Mucosa of stomach (tissue), 1 donor: ENCODE data around the gene ITGA8.
"Not testable (repeated sequence)": the region's sequence is repeated elsewhere in the genome, so short reads cannot be mapped to it uniquely, and the experiment has no call there.

Source experiments
- H3K27me3 ChIP-seq: one replicate; pipeline ENCODE4 v1.7.0; 2013; ENCODE audit warnings: mild to moderate bottlenecking, low read length; ENCODE audit not compliant: control insufficient read depth, insufficient read depth
- H3K36me3 ChIP-seq: one replicate; pipeline ENCODE4 v1.7.0; 2013; ENCODE audit warnings: low read length; ENCODE audit not compliant: control insufficient read depth, insufficient read depth
- H3K4me1 ChIP-seq: one replicate; pipeline ENCODE4 v1.7.0; 2013; ENCODE audit warnings: mild to moderate bottlenecking, low read length; ENCODE audit not compliant: control insufficient read depth, insufficient read depth
- H3K4me3 ChIP-seq: one replicate; pipeline ENCODE4 v1.7.0; 2013; ENCODE audit warnings: low read length
- H3K9ac ChIP-seq: one replicate; pipeline ENCODE4 v1.7.0; 2013; ENCODE audit warnings: mild to moderate bottlenecking, low read length, moderate library complexity
- H3K9me3 ChIP-seq: one replicate; pipeline ENCODE4 v1.7.0; 2013; ENCODE audit warnings: mild to moderate bottlenecking, low read length, moderate library complexity; ENCODE audit not compliant: control insufficient read depth
- donor health status: Pancreatic carcinoma.

ITGA8 gene

GRCh38 chr10:15719899-15720634 is at the start of gene ITGA8:
ITGA8 (minus strand) TSS chr10:15719922; CDS start chr10:15719771, 151 bp downstream.
- Histone ChIP-seq H3K4me1 (no peaks in the 10 kb centered on the region), H3K27me3 (peaks cover 21% of the 10 kb centered on the region), H3K36me3 (no peaks in the 10 kb centered on the region), H3K9ac (peak within 1 kb of the TSS; percentile 28), H3K4me3 (no peak within 1 kb of the TSS), H3K9me3 (no peaks in the 10 kb centered on the region)

DNA sequence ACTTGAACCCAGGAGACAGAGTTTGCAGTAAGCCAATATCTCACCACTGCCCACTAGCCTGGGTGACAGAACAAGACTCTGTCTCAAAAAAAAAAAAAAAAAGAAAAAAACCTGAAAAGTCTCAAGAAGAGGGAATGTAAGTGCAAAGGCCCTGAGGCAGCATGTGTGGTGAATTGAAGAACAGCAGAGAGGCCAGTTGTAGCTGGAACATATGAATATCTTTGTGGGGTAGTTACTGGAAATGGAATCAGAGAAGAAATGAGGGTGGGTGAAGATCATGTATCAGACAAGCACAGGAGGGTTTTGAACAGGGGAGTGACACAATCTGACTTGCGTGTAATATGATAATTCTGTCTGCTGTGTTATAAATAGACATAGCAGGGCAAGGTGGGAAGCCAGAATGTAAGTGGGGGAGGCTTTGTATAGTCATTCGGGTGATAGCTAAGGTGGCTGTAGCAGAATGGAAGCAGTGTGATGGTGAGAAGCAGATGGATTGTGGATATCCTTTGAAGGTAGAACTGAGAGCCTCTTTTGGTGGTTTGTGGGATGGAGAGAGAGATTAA is 45.3 kb upstream of the ITGA8 start:
- Histone ChIP-seq H3K27me3 (no peaks in the 10 kb centered on the region), H3K4me1 (no peaks in the 10 kb centered on the region), H3K9me3 (no peaks in the 10 kb centered on the region), H3K4me3 (no peak overlapping the region), H3K9ac (no peak overlapping the region), H3K36me3 (no peaks in the 10 kb centered on the region)

- Histone ChIP-seq H3K27me3 (no peaks in the 10 kb centered on the region), H3K9me3 (no peaks in the 10 kb centered on the region), H3K9ac (no peak overlapping the region), H3K36me3 (no peaks in the 10 kb centered on the region), H3K4me3 (no peak overlapping the region), H3K4me1 (no peaks in the 10 kb centered on the region)
Observed at GRCh38 chr10:15763006-15763405, 43.3 kb upstream of the ITGA8 start.

DNA sequence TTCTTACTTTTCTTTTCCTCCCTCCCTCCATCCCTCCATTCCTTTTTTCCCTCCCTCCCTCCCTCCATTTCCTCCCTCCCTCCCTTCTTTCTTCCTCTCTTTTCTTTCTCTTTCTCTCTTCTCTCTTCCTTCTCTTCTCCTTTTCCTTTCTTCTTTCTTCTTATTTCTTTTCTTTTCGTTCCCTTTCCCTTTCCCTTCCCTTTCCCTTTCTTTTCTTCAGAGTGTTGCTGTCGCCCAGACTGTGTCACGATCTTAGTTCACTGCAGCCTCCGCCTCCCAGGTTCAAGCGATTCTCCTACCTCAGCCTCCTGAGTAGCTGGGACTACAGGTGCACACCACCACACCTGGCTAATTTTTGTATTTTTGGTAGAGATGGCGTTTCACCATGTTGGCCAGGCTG is 42.5 kb upstream of the ITGA8 start:
- not testable (repeated sequence) for H3K4me1 ChIP-seq, H3K27me3 ChIP-seq, H3K36me3 ChIP-seq, H3K4me3 ChIP-seq, H3K9me3 ChIP-seq, H3K9ac ChIP-seq

- not testable (repeated sequence) for H3K27me3 ChIP-seq, H3K9ac ChIP-seq, H3K36me3 ChIP-seq, H3K4me1 ChIP-seq, H3K4me3 ChIP-seq, H3K9me3 ChIP-seq
Observed at GRCh38 chr10:15761224-15761623, 41.5 kb upstream of the ITGA8 start.

DNA sequence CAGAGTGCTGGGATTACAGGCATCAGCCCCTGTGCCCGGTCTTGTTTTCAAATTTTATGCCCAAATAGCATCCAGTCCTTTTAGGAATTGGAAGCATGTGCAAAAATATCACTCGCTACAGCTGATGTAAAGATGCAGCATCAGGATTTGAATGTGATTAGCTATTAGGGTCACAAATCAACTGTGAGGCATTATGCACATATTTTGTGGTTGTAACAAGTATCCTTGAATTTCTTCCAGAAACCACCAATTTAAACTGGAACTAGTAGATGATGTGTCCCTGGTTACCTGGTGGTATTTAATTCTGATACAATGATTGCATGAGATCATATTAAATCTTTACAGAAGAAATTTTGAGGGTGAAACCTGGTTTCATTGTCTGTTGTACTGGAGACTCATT is 41.0 kb upstream of the ITGA8 start:
- H3K4me1 ChIP-seq = no peaks in the 10 kb centered on the region
- H3K36me3 ChIP-seq = no peaks in the 10 kb centered on the region
- no peaks in the 10 kb centered on the region for H3K27me3 ChIP-seq
- H3K4me3 ChIP-seq = no peak overlapping the region
- no peak overlapping the region for H3K9ac ChIP-seq
- no peaks in the 10 kb centered on the region for H3K9me3 ChIP-seq

GRCh38 chr10:15759265-15759664 is 39.5 kb upstream of the ITGA8 start:
- no peaks in the 10 kb centered on the region for H3K9me3 ChIP-seq
- no peak overlapping the region for H3K4me3 ChIP-seq
- H3K27me3 ChIP-seq = no peaks in the 10 kb centered on the region
- no peaks in the 10 kb centered on the region for H3K4me1 ChIP-seq
- H3K9ac ChIP-seq = no peak overlapping the region
- no peaks in the 10 kb centered on the region for H3K36me3 ChIP-seq

- Histone ChIP-seq H3K4me1 (no peaks in the 10 kb centered on the region), H3K4me3 (no peak overlapping the region), H3K9ac (no peak overlapping the region), H3K36me3 (no peaks in the 10 kb centered on the region), H3K27me3 (no peaks in the 10 kb centered on the region), H3K9me3 (no peaks in the 10 kb centered on the region)
Observed at GRCh38 chr10:15758618-15759017, 38.9 kb upstream of the ITGA8 start.

DNA sequence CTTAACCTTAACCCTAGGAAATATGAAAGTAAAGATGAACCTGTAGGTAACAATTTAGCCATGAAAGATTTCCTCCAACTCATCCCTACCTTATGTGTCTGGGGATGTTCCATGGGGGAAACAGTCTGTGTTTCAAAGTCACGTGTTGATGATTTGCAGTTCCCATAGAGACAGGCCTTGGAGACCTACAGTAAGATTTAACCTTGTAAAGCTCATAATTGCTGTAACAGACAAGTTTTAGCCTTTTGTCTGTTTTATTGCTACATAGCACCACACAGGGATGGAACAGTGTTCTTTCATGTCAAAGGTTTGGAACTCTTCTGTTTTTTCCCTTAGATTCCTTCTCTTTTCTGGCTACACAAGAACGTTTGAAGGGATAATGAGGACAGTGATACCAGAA is 35.2 kb upstream of the ITGA8 start:
- H3K9ac ChIP-seq = no peak overlapping the region
- H3K4me3 ChIP-seq = no peak overlapping the region
- H3K27me3 ChIP-seq = no peaks in the 10 kb centered on the region
- H3K4me1 ChIP-seq = no peaks in the 10 kb centered on the region
- no peaks in the 10 kb centered on the region for H3K9me3 ChIP-seq
- H3K36me3 ChIP-seq = no peaks in the 10 kb centered on the region

DNA sequence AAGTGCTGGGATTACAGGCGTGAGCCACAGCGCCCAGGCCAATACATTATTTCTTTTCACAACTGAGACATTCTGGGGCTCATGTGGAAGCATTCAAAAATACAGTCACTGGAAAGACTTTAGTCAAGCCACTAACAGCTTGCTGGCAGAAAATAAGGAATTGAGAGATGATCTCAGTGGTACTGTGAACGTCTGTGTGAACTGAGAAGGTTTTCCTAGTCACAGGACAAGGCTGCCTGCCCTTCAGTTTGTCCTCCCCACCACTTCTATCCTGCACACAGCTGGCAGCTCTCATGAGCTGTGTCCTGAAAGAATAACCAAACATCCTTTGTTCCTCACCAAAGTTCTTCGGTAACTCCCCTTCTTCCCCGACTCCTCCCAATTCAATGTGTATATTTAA is 31.3 kb upstream of the ITGA8 start:
- Histone ChIP-seq H3K36me3 (no peaks in the 10 kb centered on the region), H3K4me3 (no peak overlapping the region), H3K27me3 (no peaks in the 10 kb centered on the region), H3K9me3 (no peaks in the 10 kb centered on the region), H3K9ac (no peak overlapping the region), H3K4me1 (no peaks in the 10 kb centered on the region)

DNA sequence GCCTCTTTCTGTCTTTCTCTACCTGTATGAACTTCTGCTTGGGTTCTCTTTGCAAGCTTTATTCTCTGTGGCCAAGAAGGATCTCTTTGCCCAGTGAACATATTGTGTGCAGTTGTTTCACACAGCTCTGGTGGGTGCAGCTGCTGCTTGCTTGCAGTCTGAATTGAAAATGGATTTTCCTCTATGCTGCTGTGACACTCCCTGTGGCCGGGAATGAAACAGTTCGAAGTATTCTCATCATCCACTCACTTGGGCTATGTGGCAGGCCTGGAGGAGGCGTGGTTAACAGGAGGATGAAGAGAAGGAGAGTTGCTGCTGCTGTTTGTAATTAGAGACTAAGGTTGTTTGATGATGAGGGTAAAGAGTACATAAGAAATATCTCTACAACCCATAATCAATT is 28.4 kb upstream of the ITGA8 start:
- Histone ChIP-seq H3K4me3 (no peak overlapping the region), H3K4me1 (no peaks in the 10 kb centered on the region), H3K36me3 (no peaks in the 10 kb centered on the region), H3K9ac (no peak overlapping the region), H3K27me3 (no peaks in the 10 kb centered on the region), H3K9me3 (no peaks in the 10 kb centered on the region)

- no peaks in the 10 kb centered on the region for H3K36me3 ChIP-seq
- no peak overlapping the region for H3K9ac ChIP-seq
- no peaks in the 10 kb centered on the region for H3K4me1 ChIP-seq
- no peaks in the 10 kb centered on the region for H3K9me3 ChIP-seq
- no peak overlapping the region for H3K4me3 ChIP-seq
- H3K27me3 ChIP-seq = no peaks in the 10 kb centered on the region
Observed at GRCh38 chr10:15747632-15748031, 27.9 kb upstream of the ITGA8 start.

DNA sequence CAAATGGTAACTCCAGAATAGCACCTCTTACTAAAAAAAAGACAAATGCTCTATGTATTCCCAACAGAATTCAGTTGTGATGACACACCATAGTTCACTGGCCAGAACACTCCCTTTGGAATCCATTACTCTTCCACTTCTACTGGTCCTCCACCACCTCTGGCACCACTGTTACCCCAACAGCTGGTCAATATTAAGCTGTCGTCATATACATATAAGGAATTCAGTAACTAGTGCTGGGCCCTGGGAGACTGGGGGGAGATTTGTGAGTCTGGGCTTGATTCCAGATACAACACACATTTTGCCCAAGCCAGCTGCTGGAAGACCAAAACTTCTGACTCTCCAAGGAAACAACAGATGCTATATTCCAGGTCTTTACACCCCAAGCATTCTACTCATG is 26.0 kb upstream of the ITGA8 start:
- Histone ChIP-seq H3K36me3 (no peaks in the 10 kb centered on the region), H3K27me3 (no peaks in the 10 kb centered on the region), H3K4me1 (no peaks in the 10 kb centered on the region), H3K9me3 (no peaks in the 10 kb centered on the region), H3K4me3 (no peak overlapping the region), H3K9ac (no peak overlapping the region)
